HG02759 (cell line): ENCODE results near the gene ORM1.
"Not testable (repeated sequence)": the region's sequence is repeated elsewhere in the genome, so short reads cannot be mapped to it uniquely, and the experiment has no call there.

Experiments
- ATAC-seq: cut with Tn5 transposase; IDR thresholded peaks from one replicate; pipeline ENCODE4 v1.9.1; 2021; ENCODE audit warnings: mild to moderate bottlenecking, moderate library complexity; ENCODE audit not compliant: unreplicated experiment

Gene ORM1

GRCh38 chr9:114322831-114323531, at the start of gene ORM1:
ORM1 (plus strand) TSS chr9:114323098; CDS start chr9:114323134, 36 bp downstream.
- ATAC-seq = not testable (repeated sequence)

DNA sequence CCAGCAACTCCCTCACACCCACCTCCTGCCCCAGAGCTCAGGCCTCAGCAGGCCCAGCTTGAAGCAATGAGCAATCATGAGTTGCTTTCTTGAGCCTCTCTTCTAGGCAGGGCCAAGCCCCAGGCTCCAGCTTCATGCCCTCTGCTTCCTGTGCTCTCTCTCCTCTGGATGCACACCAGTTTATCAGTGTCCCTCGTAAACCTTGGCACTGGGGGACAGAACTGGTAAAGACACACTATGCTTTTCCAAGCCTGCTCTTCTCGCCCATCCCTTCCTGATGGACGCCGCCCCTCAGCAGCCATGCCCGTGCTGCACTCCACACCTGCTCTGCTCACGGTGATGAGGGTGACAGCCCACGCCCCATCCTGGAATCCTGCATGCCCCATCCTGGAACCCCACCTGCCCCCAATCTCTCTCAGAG, 49.4 kb upstream of the ORM1 start:
- no peak for ATAC-seq

- no peak for ATAC-seq
Observed at GRCh38 chr9:114274217-114274616, 48.7 kb upstream of the ORM1 start.

- no peak for ATAC-seq
Observed at GRCh38 chr9:114275246-114276004, 47.5 kb upstream of the ORM1 start.

- ATAC-seq = no peak
Observed at GRCh38 chr9:114276908-114277821, 45.7 kb upstream of the ORM1 start.

- ATAC-seq = no peak
Observed at GRCh38 chr9:114278356-114278755, 44.5 kb upstream of the ORM1 start.

DNA sequence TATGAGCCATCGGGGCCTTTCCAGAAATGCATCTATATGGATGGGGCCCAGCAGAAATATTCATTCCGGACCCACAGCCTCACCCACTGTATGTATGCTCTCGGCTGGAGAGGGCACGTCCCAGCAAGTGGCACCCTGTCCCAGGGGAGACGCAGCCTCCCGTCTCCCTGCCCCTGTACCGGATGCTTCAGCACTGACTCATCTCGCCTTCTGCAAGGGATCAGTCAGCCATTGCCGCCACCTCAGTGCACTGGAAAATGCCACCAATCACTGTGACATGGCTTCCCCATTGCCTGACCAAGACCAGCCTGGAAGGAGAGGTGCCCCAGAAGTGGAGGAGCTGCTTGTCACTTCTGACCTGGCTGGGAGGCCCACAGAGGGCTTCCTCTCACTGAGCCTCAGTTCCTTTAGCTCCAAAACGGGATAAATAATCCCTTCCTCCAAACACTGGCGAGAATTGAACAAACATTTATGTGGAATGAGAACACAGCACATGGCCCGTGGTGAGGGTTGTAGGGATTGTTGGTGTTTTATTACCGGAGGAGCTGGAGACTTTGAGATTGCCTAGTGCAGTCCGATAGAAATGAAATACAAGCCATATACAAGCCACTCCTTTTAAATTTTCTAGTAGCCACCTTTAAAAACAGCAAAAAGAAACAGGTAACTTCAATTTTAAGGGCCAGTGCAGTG, 43.9 kb upstream of the ORM1 start:
- ATAC-seq = no peak

DNA sequence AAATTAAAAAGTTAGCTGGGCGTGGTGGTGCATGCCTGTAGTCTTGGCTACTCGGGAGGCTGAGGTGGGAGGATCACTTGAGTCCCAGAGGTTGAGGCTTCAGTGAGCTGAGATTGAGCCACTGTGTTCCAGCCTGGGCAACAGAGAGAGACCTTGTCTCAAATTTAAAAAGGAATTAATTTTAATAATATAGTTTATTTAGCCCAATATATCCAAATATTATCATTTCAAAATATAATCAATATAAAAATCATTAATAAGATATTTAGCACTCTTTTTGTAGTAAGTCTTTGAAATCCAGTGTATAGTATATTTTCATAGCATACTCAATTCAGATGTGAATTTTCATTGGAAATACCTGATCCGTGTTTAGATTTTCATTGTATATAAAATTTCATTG, 43.2 kb upstream of the ORM1 start:
- ATAC-seq = no peak

- ATAC-seq = no peak
Observed at GRCh38 chr9:114280636-114281472, 42.0 kb upstream of the ORM1 start.

DNA sequence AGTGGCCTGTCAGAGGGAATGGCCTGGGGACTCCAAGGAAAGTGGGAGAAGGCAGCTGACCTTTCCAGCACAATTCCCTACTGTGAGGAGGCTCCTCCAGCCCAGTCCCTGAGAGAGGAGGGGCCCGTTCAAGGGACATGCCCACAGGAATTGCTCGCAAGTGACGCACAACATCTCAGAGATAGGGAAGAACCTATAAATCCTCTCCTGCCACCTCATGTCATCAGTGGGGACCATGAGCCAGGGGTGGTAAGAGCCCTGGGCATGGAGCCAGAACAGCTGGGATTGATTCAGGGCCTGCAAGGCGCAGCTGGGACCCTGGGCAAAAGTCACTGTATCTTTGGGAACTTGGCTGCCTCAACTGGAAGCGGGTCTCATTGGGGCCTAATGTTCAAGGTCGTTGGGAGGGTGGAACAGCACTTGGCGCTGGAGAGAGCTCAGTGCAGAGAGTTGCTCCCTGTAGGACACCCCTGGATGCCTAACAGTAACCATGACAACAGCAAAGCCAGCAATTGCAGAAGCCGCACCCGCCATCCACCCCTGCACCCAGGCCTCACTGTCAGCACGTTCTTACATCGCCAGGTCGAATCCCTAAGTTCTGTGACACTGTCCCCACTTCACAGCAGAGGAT, 41.3 kb upstream of the ORM1 start:
- ATAC-seq = no peak

DNA sequence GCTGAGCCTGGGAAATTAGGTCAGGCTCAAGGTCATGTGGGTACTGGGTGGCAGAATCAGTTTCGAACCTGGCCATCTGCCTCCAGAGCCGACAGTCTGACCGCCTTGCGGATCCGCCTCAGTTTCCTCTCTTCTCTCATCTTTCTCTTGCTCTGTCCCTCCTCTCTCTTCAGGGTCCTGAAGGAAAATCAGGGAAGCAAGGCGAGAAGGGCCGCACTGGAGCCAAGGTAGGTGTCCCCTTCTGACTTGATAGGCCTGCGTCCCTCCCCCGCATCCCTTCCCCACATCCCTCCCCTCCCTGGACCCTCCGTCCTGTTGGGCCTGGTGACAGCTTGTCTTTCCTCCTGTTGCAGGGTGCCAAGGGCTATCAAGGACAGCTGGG, 40.8 kb upstream of the ORM1 start:
- ATAC-seq = no peak

DNA sequence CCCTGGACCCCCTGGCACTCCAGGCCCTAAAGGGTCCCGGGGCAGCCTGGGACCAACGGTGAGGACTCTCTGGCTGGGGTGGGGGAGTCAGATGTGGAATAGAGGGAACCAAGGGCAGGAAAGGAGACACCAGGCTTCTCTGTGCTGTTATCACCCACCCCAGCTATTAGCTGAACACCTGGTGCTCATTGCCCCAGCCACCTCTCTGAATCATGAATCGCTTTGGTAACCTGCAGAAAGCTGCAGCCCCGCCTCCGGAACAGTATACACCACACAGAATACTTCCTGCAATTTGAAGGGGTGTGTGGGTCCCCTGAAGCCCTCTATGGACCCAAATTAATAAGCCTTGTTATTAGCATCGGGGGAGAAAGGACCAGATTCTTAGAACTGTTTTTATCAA, 40.4 kb upstream of the ORM1 start:
- no peak for ATAC-seq

GRCh38 chr9:114282926-114283325, 40.0 kb upstream of the ORM1 start:
- ATAC-seq = no peak

DNA sequence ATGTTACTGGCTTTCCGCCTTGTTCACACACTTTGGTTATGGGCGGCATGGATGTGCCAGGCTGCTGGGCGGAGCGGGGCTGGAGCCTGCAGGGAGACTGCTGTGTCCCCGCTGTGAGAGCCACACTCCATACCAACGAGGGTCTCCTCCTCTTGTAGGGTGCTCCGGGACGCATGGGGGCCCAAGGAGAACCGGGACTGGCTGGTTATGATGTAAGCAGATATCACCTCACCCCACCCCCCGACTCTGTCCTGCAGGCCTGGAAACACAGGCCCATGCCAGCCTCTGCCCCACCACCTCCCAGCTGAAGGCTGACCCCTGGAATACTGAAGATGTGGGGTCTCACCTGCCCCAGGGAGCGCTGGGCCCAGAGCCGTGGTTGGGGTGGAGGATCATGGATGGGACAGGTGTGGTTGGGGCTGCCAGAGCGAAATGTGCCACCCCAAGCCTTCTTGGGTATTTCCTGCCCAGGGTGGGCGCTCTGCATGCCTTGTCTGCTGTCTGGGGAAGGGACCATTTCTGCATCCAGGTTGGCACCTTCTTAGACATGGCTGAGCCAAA, 39.3 kb upstream of the ORM1 start:
- no peak for ATAC-seq

GRCh38 chr9:114284316-114285060, 38.4 kb upstream of the ORM1 start:
- ATAC-seq = no peak

- no peak for ATAC-seq
Observed at GRCh38 chr9:114285166-114285867, 37.6 kb upstream of the ORM1 start.

DNA sequence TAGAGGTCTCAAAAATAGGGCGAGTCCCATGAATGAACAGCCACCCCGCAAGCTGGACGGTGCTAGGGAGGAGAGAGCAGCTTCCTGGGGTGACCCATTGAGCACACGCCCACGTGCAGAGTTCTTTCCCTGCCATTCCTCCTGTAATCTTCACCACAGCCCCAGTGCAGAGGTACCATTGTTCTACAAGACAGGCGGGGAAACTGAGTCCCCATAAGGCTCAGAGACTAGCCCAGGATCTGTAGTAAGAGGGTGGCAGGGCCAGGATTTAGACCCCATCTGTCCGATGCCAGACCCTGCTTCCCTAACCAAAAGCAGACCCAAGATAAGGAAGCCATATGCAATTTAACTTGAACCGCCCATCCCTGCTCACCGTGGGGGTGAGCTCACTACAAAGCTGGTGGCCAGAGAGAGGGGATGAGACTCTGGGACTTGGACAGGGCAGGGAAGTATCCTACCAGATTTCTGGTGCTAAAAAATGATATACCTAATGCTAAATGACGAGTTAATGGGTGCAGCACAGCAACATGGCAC, 36.7 kb upstream of the ORM1 start:
- ATAC-seq = no peak
